Activated CD4-positive, alpha-beta T cell treated with anti-CD3 and anti-CD28 coated beads, Interleukin-2, amount 50 U/mL, for 1 hour (primary cell): Measurements from ENCODE around the gene KLRF2.
A peak's percentile ranks its signal among the peaks of the same experiment; 100 is the strongest.

ENCODE experiments used
- DNase-seq: peaks from one replicate; pipeline ENCODE4 v3.0.0-alpha.2; 2020

Gene KLRF2

GRCh38 chr12:9895215-9895971 lies 14.1 kb downstream of the KLRF2 start:
- no peak for DNase-seq

DNA sequence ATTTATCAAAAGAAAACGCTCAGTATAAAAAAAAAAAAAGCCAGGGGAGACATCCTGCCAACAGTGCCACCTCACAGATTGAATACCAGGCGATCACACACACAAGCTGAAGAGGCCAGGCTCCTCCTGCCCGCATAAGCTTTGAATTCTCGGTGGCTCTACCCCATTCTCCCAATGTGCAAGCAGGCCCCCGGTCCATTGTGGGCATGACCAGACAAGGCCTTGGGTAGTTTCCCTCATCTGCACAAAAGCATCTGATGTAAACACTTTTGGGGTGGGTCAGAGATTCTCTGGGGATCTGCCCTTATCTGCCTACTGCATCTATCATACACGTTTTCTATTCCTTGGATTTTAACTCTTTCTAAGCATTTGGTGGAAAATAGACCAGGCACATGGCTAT lies 16.2 kb downstream of the KLRF2 start:
- no peak for DNase-seq

GRCh38 chr12:9899209-9899608 lies 17.9 kb downstream of the KLRF2 start:
- DNase-seq = no peak

GRCh38 chr12:9900930-9901329 lies 19.6 kb downstream of the KLRF2 start:
- no peak for DNase-seq

DNA sequence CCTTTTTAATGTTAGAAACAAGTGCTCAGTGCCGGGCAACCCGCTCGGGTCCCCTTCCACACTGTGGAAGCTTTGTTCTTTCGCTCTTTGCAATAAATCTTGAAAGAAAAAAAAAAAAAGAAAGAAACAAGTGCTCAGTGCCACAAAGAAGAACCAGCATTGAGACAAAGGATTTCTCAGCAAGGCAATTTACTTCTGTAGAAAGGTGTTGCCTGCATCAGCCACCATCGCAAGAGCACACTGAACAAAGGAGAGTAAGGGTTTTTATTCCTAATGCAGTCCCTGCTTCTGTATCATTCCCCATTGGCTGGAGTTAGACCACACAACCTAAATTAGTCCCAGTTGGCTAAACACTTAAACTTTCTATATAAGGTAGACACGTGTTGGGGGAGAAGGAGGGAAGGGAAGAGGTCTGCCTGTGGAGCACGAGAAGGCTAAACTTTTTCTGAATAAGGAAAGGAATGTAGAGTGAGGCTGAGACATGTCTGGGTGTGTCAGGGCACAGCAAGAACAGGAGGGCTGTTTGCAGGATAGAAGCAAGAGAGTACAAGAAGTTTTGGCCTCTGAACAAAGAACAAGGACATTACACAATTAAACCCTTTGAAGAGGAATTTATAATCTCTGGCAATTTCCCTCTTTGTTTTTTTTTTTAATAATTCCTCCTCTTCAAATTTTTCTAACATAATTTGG lies 21.4 kb downstream of the KLRF2 start:
- DNase-seq = no peak

DNA sequence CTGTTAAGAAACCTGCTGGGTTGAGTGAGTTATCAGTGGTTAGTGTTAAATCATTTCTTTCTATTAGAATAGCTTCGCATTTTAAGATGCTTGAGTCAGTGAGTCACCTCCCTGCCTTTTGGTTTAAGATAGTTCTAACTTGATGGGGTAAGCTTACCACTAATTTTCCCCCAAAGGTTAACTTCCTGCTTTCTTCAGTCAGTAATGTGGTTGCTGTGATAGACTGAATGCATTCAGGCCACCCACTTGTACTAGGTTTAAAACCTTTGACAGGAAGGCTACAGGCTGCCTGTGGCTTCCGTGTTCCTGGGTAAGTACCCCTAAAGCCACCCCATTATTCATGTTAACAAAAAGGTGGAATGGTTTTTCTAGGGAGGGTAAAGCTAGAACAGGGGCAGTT lies 25.6 kb downstream of the KLRF2 start:
- peak; percentile 5 for DNase-seq

- DNase-seq = no peak
Measured at GRCh38 chr12:9907769-9908168, 26.5 kb downstream of the KLRF2 start.

GRCh38 chr12:9908350-9908749 lies 27.1 kb downstream of the KLRF2 start:
- no peak for DNase-seq

GRCh38 chr12:9909724-9910123 lies 28.4 kb downstream of the KLRF2 start:
- DNase-seq = no peak

GRCh38 chr12:9910716-9911421 lies 29.6 kb downstream of the KLRF2 start:
- no peak for DNase-seq

DNA sequence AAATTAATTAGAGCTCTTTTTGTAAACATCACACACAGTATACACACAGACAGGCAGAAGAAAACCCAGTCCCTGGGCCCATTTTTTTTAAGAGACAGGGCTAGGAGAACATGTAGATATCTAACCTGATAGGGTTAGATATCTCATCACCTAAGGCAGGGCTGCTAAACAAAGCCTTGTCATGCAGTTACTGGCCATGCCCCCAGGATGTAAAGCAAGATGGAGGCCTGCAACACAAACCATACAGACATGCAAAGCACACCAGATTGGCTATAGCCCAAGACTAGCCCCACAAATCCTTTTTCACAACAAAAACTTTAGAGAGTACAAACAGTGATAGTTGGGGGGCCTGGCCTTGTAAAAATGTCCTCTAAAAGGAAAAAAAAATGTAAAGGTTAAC lies 30.4 kb downstream of the KLRF2 start:
- no peak for DNase-seq

DNA sequence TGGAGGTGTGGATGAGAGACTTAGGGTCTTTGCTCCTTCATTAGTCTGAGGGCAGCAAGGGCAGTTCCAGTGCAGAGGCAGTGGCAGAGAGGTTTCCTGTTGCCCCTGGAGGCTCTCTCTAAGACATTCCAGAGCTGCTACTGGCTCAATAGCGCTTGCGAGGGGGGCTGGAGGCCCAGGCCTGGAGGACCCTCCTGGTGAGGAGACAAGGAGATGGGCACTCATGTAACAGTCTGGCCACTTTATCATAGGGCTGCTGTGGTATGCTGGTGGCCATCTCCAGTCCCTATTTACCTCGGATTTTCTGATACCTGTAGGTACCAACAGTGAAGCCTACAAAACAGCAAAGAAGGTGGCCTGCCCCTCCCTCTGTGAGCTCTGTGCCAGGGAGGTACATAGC lies 38.2 kb downstream of the KLRF2 start:
- no peak for DNase-seq

DNA sequence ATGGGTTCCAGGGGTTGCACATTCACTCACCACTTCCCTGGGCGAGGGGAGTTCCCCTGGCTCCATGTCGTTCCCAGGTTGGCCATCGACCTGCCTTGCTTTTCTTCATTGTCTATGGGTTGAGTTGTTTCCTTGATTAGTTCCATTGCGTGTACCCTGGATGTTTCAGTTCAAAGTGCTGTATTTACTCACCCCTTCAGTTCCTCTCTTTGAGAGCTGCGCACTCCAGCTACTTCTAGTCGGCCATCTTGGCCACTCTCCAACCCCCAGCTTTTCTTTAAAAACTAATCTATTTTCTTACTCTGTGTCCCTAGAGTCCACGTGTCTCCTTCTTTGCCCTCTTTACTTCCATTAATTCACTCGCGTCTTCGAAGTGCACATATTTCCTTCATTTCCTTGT lies 39.2 kb downstream of the KLRF2 start:
- no peak for DNase-seq

GRCh38 chr12:9922429-9922828 lies 41.1 kb downstream of the KLRF2 start:
- no peak for DNase-seq

GRCh38 chr12:9925705-9926393 lies 44.6 kb downstream of the KLRF2 start:
- DNase-seq = no peak

GRCh38 chr12:9926876-9927275 lies 45.6 kb downstream of the KLRF2 start:
- no peak for DNase-seq

GRCh38 chr12:9928607-9929006 lies 47.3 kb downstream of the KLRF2 start:
- no peak for DNase-seq

GRCh38 chr12:9931245-9931644 lies 50.0 kb downstream of the KLRF2 start:
- DNase-seq = no peak

DNA sequence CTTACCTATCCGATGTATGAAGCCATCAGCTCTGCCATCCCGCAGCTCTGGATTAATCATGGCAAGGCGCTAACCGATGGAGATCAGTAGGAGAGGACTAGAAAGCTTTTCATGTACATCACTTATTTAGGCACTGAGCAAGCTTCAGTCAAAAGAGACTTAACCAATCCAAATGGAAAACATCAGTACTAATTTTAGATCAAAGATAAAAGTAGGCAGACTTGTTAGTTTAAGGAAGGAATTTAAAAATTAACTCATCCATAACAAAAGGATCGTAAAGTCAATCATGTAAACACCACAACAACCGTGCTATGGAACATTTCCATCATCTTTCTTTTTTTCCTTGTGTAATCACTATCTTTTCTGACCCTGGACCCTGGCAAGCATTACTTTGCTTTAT lies 51.0 kb downstream of the KLRF2 start, which contains the start of gene CLEC2A:
TSS of gene CLEC2A (minus strand) at position 101 of the 400 bp plus-strand sequence. CDS start at position 60, 41 bp downstream.
- no peak for DNase-seq

DNA sequence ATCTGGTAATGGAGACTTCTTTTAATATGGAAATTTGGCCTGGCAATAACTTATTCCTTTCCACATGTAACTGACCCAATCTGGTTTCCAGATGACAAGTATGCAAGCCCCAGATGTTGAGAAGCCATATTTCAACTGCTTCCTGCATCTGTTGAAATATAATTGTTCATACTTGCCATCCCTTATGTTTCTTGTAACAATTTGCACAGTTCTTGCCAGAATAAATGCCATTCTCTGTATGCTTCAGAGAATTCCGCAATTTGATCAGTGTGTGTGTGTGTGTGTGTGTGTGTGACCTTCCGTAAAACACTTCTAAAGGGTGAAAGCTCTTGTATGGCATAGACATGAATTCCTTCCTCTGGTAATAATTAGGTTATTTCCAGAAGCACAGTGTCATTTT lies 52.7 kb downstream of the KLRF2 start:
- no peak for DNase-seq

GRCh38 chr12:9935026-9935425 lies 53.7 kb downstream of the KLRF2 start:
- no peak for DNase-seq

- no peak for DNase-seq
Measured at GRCh38 chr12:9936591-9936990, 55.3 kb downstream of the KLRF2 start.

- no peak for DNase-seq
Measured at GRCh38 chr12:9940375-9940774, 59.1 kb downstream of the KLRF2 start.
